GM12878 (cell line): ENCODE data around the gene TRAF3IP3. TPM values are rescaled to one million over a fixed set of nuclear protein-coding genes. Genes with fewer than 3 reads are reported as not detected.

Experiments
- ATAC-seq: fragments of 200-7000 bp; cut with Tn5 transposase; 3 replicates; pipeline ENCODE4 v1.9.1; 2020; ENCODE audit warnings: mild to moderate bottlenecking, moderate library complexity
- BruUV-seq: library from RNA; stranded (reverse); fragments of 400-500 nt; replicated peaks from 2 replicates; lab custom pipeline; 2021; lab: Mats Ljungman, UMichigan
- CTCF ChIA-PET: fragments of 300-600 bp; sonication (Branson Sonifier 250); formaldehyde crosslinking; extraction: SDS; loops from one replicate; lab custom pipeline; 2021; ENCODE audit warnings: inconsistent platforms; lab: Yijun Ruan, JAX
- POLR2A ChIA-PET: fragments of 350-600 bp; formaldehyde crosslinking; extraction: SDS; loops from one replicate; lab custom pipeline; 2021; ENCODE audit warnings: inconsistent platforms; lab: Charles Lee
- RAD21 ChIA-PET: fragments of 300-600 bp; sonication (Branson Sonifier 250); formaldehyde crosslinking; loops from one replicate; lab custom pipeline; 2023; ENCODE audit warnings: antibody characterized with exemption; ENCODE audit not compliant: unreplicated experiment; lab: Charles Lee
- SMC1A ChIA-PET: fragments of 300-600 bp; sonication (Branson Sonifier 250); formaldehyde crosslinking; loops from one replicate; lab custom pipeline; 2023; ENCODE audit not compliant: unreplicated experiment, uncharacterized antibody; lab: Charles Lee
- DNase-seq: peaks from one replicate; pipeline ENCODE4 v3.0.0-alpha.2; 2011; ENCODE audit warnings: low read depth, low spot score
- FAIRE-seq: peaks from 3 replicates; lab custom pipeline; 2011; peaks lifted over from hg19 to GRCh38; lab: Jason Lieb, UNC
- H2AFZ ChIP-seq: 2 replicates; pipeline ENCODE4 v1.6.0; 2011; ENCODE audit warnings: low read depth, low read length, control low read depth; ENCODE audit not compliant: control insufficient read depth
- H3K27ac ChIP-seq: 2 replicates; pipeline ENCODE4 v1.5.1; 2011; ENCODE audit warnings: control low read depth; ENCODE audit not compliant: control insufficient read depth, insufficient read depth
- H3K27me3 ChIP-seq, 2 experiments: replicated peaks in 1 of 2; 2 replicates each; pipeline versions ENCODE4 v1.6.0 to v1.6.1; 2011; ENCODE audit warnings: low read length in 1 of 2; ENCODE audit not compliant: control insufficient read depth in 2 of 2, insufficient read depth in 2 of 2
- H3K36me3 ChIP-seq, 2 experiments: 2 replicates each; pipeline ENCODE4 v1.5.1; 2011; ENCODE audit warnings: low read length in 1 of 2; ENCODE audit not compliant: control insufficient read depth in 2 of 2, insufficient read depth in 2 of 2
- H3K4me1 ChIP-seq: 2 replicates; pipeline ENCODE4 v1.6.1; 2011; ENCODE audit warnings: mild to moderate bottlenecking, low read length, moderate library complexity, mixed read lengths; ENCODE audit not compliant: control insufficient read depth, insufficient read depth
- H3K4me2 ChIP-seq: 2 replicates; pipeline ENCODE4 v1.6.0; 2011; ENCODE audit warnings: control low read depth; ENCODE audit not compliant: control insufficient read depth, insufficient read depth
- H3K4me3 ChIP-seq: fragments of 200-600 bp; sonication (generic); 2 replicates; pipeline ENCODE4 v1.5.1; 2016
- H3K79me2 ChIP-seq: 2 replicates; pipeline ENCODE4 v1.6.0; 2011; ENCODE audit warnings: low read length; ENCODE audit not compliant: control insufficient read depth, insufficient read depth
- H3K9ac ChIP-seq: 2 replicates; pipeline ENCODE4 v1.8.0; 2011; ENCODE audit warnings: low read length, control low read depth, mixed read lengths; ENCODE audit not compliant: control insufficient read depth, insufficient read depth
- H3K9me3 ChIP-seq: replicated peaks from 3 replicates; pipeline ENCODE4 v1.5.1; 2011; ENCODE audit warnings: mild to moderate bottlenecking, low read length; ENCODE audit not compliant: control insufficient read depth, insufficient read depth
- H4K20me1 ChIP-seq: 2 replicates; pipeline ENCODE4 v1.6.0; 2011; ENCODE audit not compliant: control insufficient read depth, insufficient read depth
- CHD2 ChIP-seq: IDR thresholded peaks from 2 replicates; pipeline ENCODE4 v1.6.1; 2011; ENCODE audit warnings: low read depth, low read length, improper control_type of control experiment, borderline replicate concordance
- RAD21 ChIP-seq: IDR thresholded peaks from 2 replicates; pipeline ENCODE4 v1.6.1; 2011; ENCODE audit warnings: mild to moderate bottlenecking, low read depth, low read length, moderate library complexity; ENCODE audit not compliant: insufficient read depth
- ZNF24 ChIP-seq: fragments of 450-650 bp; IDR thresholded peaks from 2 replicates; pipeline ENCODE4 v1.6.1; 2017; ENCODE audit warnings: antibody characterized with exemption, mild to moderate bottlenecking
- ZNF384 ChIP-seq: IDR thresholded peaks from 2 replicates; pipeline ENCODE4 v1.6.1; 2012; ENCODE audit warnings: low read depth, mild to moderate bottlenecking, low read length, improper control_type of control experiment, borderline replicate concordance
- WGBS: methylation state at CpG from one replicate; pipeline ENCODE4 v1.1.6; 2016; ENCODE audit warnings: low lambda C conversion rate; ENCODE audit not compliant: insufficient replicate concordance, insufficient coverage; ENCODE audit errors: missing lambda C conversion rate; 5-methylcytosine and 5-hydroxymethylcytosine counted together
- in situ Hi-C: fragments of 300-500 bp; cut with MboI; formaldehyde crosslinking; loops from 9 replicates; pipeline ENCODE4 v1.14.3; 2018; ENCODE audit warnings: mixed read lengths
- intact Hi-C: fragments of 100-400 bp; cut with micrococcal nuclease; formaldehyde crosslinking; loops from one replicate; pipeline ENCODE4 v1.14.2; 2022; ENCODE audit not compliant: unreplicated experiment
- polyA plus RNA-seq, 11 experiments: library from polyadenylated mRNA; depleted of rRNA in 4 of 11; unstranded in 6 of 11; stranded (reverse) in 5 of 11; fragments of >200 nt; fragmentation: Nextera tagmentation in 4 of 11; fragmentation: Illumina TruSeq in 1 of 11; extraction: Ambion mirVana in 4 of 11; extraction: Trizol in 1 of 11; gene quantifications; 1 replicate in 1 of 11; 2 replicates in 10 of 11; pipeline versions ENCODE4 v1.2.1 to v1.2.3, GENCODE V29; 2011 to 2016; ENCODE audit warnings: inconsistent platforms in 2 of 11, missing spikeins in 2 of 11, low read depth in 1 of 11
- total RNA-seq, 4 experiments: library from RNA; depleted of rRNA in 3 of 4; stranded (reverse); fragments of >200 nt in 3 of 4; fragmentation: Illumina TruSeq in 1 of 4; extraction: Trizol in 1 of 4; gene quantifications; 2 replicates each; pipeline versions ENCODE4 v1.2.1 to v1.2.3, GENCODE V29; 2013 to 2021
- TF ChIP-seq, protein P1 (sequence below): fragments of 450-650 bp; conservative IDR thresholded peaks from 2 replicates; pipeline ENCODE4 v1.6.1; 2017; ENCODE audit warnings: mild to moderate bottlenecking, moderate library complexity
- TF ChIP-seq, protein P2 (sequence below), 3 experiments: IDR thresholded peaks in 2 of 3; conservative IDR thresholded peaks in 1 of 3; 2 replicates each; pipeline ENCODE4 v1.5.1; 2011; ENCODE audit warnings: low read depth in 3 of 3, low read length in 3 of 3, mild to moderate bottlenecking in 3 of 3, control low read depth in 2 of 3, moderate library complexity in 2 of 3, inconsistent platforms in 1 of 3, mixed read lengths in 1 of 3; ENCODE audit not compliant: control insufficient read depth in 2 of 3, insufficient read depth in 1 of 3; ENCODE audit errors: extremely low read depth in 1 of 3

The TRAF3IP3 gene
- total and polyA plus RNA-seq, 10 of the 15 experiments (the other 5 are each of a cell fraction or from before 2014, with no cell fraction given): 61.6 to 121 (median 96.5) TPM

DNA sequence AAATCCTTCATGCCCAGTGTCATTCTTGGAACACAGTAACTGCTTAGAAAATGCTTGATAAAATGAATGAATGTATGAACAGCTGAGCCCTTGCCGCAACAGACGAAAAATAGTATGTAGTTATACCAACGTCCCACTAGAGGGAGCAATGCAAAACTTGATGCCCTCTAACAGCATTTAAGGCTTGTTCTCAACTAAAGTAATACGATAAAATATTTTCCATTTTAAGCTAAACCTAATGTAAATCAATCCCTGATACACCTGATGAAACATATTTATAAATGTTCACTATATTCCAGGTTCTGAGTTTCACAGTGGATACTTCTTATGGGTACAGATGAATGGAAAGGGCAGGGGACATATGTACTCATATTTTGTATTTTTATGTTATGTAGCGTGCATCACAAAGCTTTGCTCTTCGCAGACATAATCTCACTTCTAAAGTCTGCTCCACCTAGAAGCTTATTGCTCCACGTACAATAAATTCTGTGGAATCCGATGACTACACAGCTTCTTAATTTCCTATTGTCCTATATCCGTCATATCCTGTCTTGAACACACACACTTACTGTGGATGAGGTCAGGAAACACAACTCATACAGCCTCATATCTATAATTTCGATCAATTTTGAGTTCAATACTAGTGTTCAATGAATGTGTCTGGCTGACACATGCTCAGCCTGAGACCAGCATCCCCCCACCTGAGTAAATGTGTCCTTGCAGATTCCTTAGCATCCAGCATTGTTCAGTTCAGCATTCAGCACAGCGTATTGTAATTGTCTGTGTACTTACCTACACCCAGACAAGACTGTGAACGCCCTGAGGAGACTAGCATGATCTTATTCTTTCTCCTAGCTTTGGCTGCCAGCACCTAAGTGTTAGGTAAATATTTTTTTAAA is 67.5 kb downstream of the TRAF3IP3 start:
- H3K4me3 ChIP-seq: no peak overlapping the region
- H4K20me1 ChIP-seq: no peaks in the 10 kb centered on the region
- BruUV-seq: no TSS peak
- intact Hi-C loops: loop anchor here (10.0 kb wide), 1 partner anchor 249 kb away; no protein-coding TSS in a partner anchor
- in situ Hi-C loops: no loop called here
- TF ChIP-seq ZNF384 (no peak), CHD2 (no peak), RAD21 (peak; percentile 28; the same call in 1 of the 2 replicates), ZNF24 (peak; percentile 78; the same call in 1 of the 2 replicates)
- TF ChIP-seq, protein P1, sequence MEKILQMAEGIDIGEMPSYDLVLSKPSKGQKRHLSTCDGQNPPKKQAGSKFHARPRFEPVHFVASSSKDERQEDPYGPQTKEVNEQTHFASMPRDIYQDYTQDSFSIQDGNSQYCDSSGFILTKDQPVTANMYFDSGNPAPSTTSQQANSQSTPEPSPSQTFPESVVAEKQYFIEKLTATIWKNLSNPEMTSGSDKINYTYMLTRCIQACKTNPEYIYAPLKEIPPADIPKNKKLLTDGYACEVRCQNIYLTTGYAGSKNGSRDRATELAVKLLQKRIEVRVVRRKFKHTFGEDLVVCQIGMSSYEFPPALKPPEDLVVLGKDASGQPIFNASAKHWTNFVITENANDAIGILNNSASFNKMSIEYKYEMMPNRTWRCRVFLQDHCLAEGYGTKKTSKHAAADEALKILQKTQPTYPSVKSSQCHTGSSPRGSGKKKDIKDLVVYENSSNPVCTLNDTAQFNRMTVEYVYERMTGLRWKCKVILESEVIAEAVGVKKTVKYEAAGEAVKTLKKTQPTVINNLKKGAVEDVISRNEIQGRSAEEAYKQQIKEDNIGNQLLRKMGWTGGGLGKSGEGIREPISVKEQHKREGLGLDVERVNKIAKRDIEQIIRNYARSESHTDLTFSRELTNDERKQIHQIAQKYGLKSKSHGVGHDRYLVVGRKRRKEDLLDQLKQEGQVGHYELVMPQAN: no peak
- TF ChIP-seq, protein P2, sequence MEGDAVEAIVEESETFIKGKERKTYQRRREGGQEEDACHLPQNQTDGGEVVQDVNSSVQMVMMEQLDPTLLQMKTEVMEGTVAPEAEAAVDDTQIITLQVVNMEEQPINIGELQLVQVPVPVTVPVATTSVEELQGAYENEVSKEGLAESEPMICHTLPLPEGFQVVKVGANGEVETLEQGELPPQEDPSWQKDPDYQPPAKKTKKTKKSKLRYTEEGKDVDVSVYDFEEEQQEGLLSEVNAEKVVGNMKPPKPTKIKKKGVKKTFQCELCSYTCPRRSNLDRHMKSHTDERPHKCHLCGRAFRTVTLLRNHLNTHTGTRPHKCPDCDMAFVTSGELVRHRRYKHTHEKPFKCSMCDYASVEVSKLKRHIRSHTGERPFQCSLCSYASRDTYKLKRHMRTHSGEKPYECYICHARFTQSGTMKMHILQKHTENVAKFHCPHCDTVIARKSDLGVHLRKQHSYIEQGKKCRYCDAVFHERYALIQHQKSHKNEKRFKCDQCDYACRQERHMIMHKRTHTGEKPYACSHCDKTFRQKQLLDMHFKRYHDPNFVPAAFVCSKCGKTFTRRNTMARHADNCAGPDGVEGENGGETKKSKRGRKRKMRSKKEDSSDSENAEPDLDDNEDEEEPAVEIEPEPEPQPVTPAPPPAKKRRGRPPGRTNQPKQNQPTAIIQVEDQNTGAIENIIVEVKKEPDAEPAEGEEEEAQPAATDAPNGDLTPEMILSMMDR (IDR thresholded peaks at IDR 0.05 in 2 of 3, conservative IDR thresholded peaks at IDR 0.05 in 1 of 3; ENCODE audit: control insufficient read depth in 2 of 3, extremely low read depth in 1 of 3, insufficient read depth in 1 of 3, low read depth in 3 of 3, low read length in 3 of 3): peak; percentile 63 to 81 (median 75)
- no peak overlapping the region for H3K9ac ChIP-seq
- ChIA-PET POLR2A (interaction anchor here (0.7 to 1.5 kb wide), 4 partner anchors 9 to 54 kb away, joined by 3 to 5 read pairs (median 4); partner anchors contain the start of gene C1orf74), SMC1A (interaction anchor here (0.7 to 5.0 kb wide), 19 partner anchors 11 to 74 kb away, joined by 3 to 49 read pairs (median 4); partner anchors contain the start of genes C1orf74 and TRAF3IP3), RAD21 (interaction anchor here (0.7 to 2.0 kb wide), 12 partner anchors 8 to 254 kb away, joined by 3 to 11 read pairs (median 4); partner anchors contain the start of gene TRAF3IP3), CTCF (interaction anchor here (0.5 to 7.4 kb wide), 37 partner anchors 9 to 1700 kb away, joined by 3 to 78 read pairs (median 5); partner anchors contain the start of genes C1orf74, G0S2, IRF6 and TRAF3IP3)
- no peak overlapping the region for H3K27ac ChIP-seq
- H3K36me3 ChIP-seq: no peaks in the 10 kb centered on the region
- no peaks in the 10 kb centered on the region for H3K9me3 ChIP-seq
- no peak overlapping the region for H2AFZ ChIP-seq
- peak; percentile 83 for FAIRE-seq
- WGBS: 20% methylated on average over 12 of the region's 12 CpGs
- no peak for DNase-seq
- H3K27me3 ChIP-seq: no peaks in the 10 kb centered on the region; a peak in 1 of 4 replicates
- peak; percentile 61 for ATAC-seq
- H3K4me2 ChIP-seq: no peak overlapping the region
- H3K4me1 ChIP-seq: no peaks in the 10 kb centered on the region
- peaks cover 5% of the 10 kb centered on the region for H3K79me2 ChIP-seq
